GM19240 (cell line): ENCODE measurements around the gene HOMER2.
"Not testable (repeated sequence)": the region's sequence is repeated elsewhere in the genome, so short reads cannot be mapped to it uniquely, and the experiment has no call there.

ENCODE experiments used
- DNase-seq: peaks from one replicate; pipeline ENCODE4 v3.0.0; 2011; ENCODE audit warnings: low spot score; ENCODE audit not compliant: insufficient read length

HOMER2 gene

GRCh38 chr15:82898961-82899360, 53.6 kb downstream of the HOMER2 start:
- DNase-seq = no peak

GRCh38 chr15:82895983-82896382, 56.5 kb downstream of the HOMER2 start:
- no peak for DNase-seq

GRCh38 chr15:82894971-82895520, 57.5 kb downstream of the HOMER2 start:
- DNase-seq = no peak

- not testable (repeated sequence) for DNase-seq
These were observed 59.0 kb downstream of the HOMER2 start for GRCh38 chr15:82893473-82893872.

- DNase-seq = no peak
These were observed 59.9 kb downstream of the HOMER2 start for GRCh38 chr15:82892573-82892972.

- DNase-seq = no peak
These were observed 61.5 kb downstream of the HOMER2 start for GRCh38 chr15:82890995-82891390.

- no peak for DNase-seq
These were observed 62.1 kb downstream of the HOMER2 start for GRCh38 chr15:82890338-82890994.

GRCh38 chr15:82882273-82882928, 70.1 kb downstream of the HOMER2 start:
- no peak for DNase-seq

- DNase-seq = no peak
These were observed 70.8 kb downstream of the HOMER2 start for GRCh38 chr15:82881747-82882146.

- DNase-seq = no peak
These were observed 71.8 kb downstream of the HOMER2 start for GRCh38 chr15:82880704-82881103.

- DNase-seq = no peak
These were observed 74.2 kb downstream of the HOMER2 start for GRCh38 chr15:82878325-82878724.

- no peak for DNase-seq
These were observed 74.7 kb downstream of the HOMER2 start for GRCh38 chr15:82877825-82878224.

GRCh38 chr15:82875411-82876003, 77.0 kb downstream of the HOMER2 start:
- DNase-seq = no peak

GRCh38 chr15:82874961-82875360, 77.6 kb downstream of the HOMER2 start:
- DNase-seq = no peak

GRCh38 chr15:82874267-82874666, 78.3 kb downstream of the HOMER2 start:
- no peak for DNase-seq

GRCh38 chr15:82873000-82873680, 79.4 kb downstream of the HOMER2 start:
- DNase-seq = no peak

GRCh38 chr15:82871832-82872484, 80.6 kb downstream of the HOMER2 start:
- no peak for DNase-seq

- no peak for DNase-seq
These were observed 81.2 kb downstream of the HOMER2 start for GRCh38 chr15:82871358-82871757.

GRCh38 chr15:82870727-82871320, 81.7 kb downstream of the HOMER2 start:
- no peak for DNase-seq

GRCh38 chr15:82865981-82866380, 86.5 kb downstream of the HOMER2 start:
- not testable (repeated sequence) for DNase-seq

GRCh38 chr15:82865581-82865980, 86.9 kb downstream of the HOMER2 start:
- DNase-seq = not testable (repeated sequence)
